GM18873 (cell line): ENCODE measurements around the gene GABRD.
"Not testable (repeated sequence)": the region's sequence is repeated elsewhere in the genome, so short reads cannot be mapped to it uniquely, and the experiment has no call there.

Experiments used
- ATAC-seq: cut with Tn5 transposase; IDR thresholded peaks from one replicate; pipeline ENCODE4 v1.9.1; 2021; ENCODE audit warnings: mild to moderate bottlenecking, moderate library complexity, moderate number of reproducible peaks; ENCODE audit not compliant: unreplicated experiment, low FRiP score

The GABRD gene

GRCh38 chr1:2019172-2019543 is at the start of gene GABRD:
GABRD (plus strand) TSS chr1:2019345; CDS start chr1:2019424, 79 bp downstream.
- ATAC-seq, result no peak

- ATAC-seq, result no peak
Measured at GRCh38 chr1:1969505-1969900, 49.6 kb upstream of the GABRD start.

- ATAC-seq, result no peak
Measured at GRCh38 chr1:1969953-1970716, 49.0 kb upstream of the GABRD start.

GRCh38 chr1:1971017-1971416 is 48.1 kb upstream of the GABRD start:
- ATAC-seq, result no peak

- no peak for ATAC-seq
Measured at GRCh38 chr1:1971688-1972087, 47.5 kb upstream of the GABRD start.

GRCh38 chr1:1972976-1973715 is 46.0 kb upstream of the GABRD start:
- no peak for ATAC-seq

- ATAC-seq, result no peak
Measured at GRCh38 chr1:1973716-1974642, 45.2 kb upstream of the GABRD start.

GRCh38 chr1:1974834-1975233 is 44.3 kb upstream of the GABRD start:
- ATAC-seq, result no peak

- ATAC-seq, result no peak
Measured at GRCh38 chr1:1975535-1975934, 43.6 kb upstream of the GABRD start.

GRCh38 chr1:1976031-1976430 is 43.1 kb upstream of the GABRD start:
- ATAC-seq, result no peak

GRCh38 chr1:1978108-1978507 is 41.0 kb upstream of the GABRD start:
- no peak for ATAC-seq

GRCh38 chr1:1978690-1979481 is 40.3 kb upstream of the GABRD start:
- not testable (repeated sequence) for ATAC-seq

- ATAC-seq, result no peak
Measured at GRCh38 chr1:1979482-1980165, 39.5 kb upstream of the GABRD start.

GRCh38 chr1:1980467-1981141 is 38.5 kb upstream of the GABRD start:
- no peak for ATAC-seq

GRCh38 chr1:1981142-1981500 is 38.0 kb upstream of the GABRD start:
- no peak for ATAC-seq

GRCh38 chr1:1981631-1982327 is 37.4 kb upstream of the GABRD start:
- not testable (repeated sequence) for ATAC-seq

GRCh38 chr1:1982379-1983232 is 36.5 kb upstream of the GABRD start:
- ATAC-seq, result no peak
